ENCODE results near the gene GSTM2.
"Not testable (repeated sequence)": the region's sequence is repeated elsewhere in the genome, so short reads cannot be mapped to it uniquely, and the experiment has no call there.

Gene GSTM2

GRCh38 chr1:109650609-109651008, 17.2 kb upstream of the GSTM2 start:
- no peak for DNase-seq

GRCh38 chr1:109652402-109652801, 15.5 kb upstream of the GSTM2 start:
- DNase-seq = no peak

DNA sequence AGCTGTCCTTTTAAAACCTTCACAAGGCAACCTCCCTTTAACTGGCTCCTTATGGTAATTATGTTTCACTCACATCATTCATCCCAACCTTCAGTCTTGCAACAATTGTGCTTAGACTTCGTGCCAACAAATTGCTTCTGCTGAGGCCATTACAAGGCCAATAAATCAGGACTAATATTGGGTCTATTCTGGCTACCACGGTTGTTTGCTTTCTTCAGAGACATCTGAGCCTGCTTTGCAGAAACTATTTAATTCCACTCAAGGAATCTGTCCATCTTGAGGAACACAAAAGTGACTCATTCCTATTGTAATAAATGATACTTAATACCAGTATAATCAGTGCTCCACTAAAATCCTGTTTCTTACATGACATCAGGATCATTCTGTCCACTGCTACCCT, 14.6 kb upstream of the GSTM2 start:
- DNase-seq = no peak

- DNase-seq = no peak
Observed at GRCh38 chr1:109654519-109654918, 13.3 kb upstream of the GSTM2 start.

DNA sequence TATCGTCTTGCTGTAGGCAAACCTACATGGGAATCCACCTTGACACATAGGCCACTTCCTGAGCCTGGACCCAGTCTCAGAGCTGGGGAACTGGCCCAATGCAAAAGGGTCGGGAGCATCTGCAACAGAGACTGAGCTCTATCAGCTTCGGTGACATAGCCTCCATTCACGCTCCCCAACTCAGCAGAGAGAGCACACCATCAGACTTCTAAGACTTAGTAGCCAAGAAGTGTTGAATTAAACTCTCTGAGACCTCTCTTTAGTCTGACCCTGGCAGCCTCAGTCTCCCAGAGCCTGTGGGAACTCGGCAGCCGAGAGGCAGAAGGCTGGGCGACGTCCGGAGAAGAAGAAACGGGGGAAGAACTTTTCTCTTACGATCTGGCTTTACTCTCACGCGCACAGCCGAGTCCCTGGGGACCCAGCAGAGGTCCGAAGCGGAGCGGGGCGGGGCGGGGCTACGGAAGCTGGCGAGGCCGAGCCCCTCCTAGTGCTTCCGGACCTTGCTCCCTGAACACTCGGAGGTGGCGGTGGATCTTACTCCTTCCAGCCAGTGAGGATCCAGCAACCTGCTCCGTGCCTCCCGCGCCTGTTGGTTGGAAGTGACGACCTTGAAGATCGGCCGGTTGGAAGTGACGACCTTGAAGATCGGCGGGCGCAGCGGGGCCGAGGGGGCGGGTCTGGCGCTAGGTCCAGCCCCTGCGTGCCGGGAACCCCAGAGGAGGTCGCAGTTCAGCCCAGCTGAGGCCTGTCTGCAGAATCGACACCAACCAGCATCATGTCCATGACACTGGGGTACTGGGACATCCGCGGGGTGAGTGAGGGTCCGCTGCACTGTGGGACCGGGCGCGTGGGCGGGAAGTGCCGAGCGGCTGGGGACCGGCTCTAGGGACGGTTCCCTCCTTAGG, 12.0 kb upstream of the GSTM2 start, which contains the start of gene GSTM4:
GSTM4 (plus strand) TSS at position 485 of the 905 bp plus-strand sequence; CDS start at position 776, 291 bp downstream.
- DNase-seq = no peak

- no peak for DNase-seq
Observed at GRCh38 chr1:109657395-109657794, 10.5 kb upstream of the GSTM2 start.

DNA sequence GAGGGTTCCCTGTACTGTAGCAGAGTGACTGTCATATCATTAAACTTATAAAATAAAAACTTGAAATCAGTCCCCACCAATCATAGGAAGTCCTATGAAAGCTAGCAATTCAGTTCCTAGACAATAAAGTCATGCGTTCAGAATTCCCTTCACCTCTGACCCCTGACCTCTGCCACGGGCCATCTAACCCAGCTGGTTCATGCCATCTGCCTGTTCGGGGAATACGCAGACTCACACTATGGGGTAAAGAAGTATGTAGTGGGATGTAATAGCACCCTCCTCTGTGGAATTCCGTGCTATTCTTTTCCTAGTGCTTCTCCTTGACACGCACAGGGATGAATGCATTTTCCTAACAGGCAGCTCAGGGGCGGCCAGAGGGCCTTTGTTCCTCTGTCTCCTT, 9.9 kb upstream of the GSTM2 start:
- DNase-seq = no peak

DNA sequence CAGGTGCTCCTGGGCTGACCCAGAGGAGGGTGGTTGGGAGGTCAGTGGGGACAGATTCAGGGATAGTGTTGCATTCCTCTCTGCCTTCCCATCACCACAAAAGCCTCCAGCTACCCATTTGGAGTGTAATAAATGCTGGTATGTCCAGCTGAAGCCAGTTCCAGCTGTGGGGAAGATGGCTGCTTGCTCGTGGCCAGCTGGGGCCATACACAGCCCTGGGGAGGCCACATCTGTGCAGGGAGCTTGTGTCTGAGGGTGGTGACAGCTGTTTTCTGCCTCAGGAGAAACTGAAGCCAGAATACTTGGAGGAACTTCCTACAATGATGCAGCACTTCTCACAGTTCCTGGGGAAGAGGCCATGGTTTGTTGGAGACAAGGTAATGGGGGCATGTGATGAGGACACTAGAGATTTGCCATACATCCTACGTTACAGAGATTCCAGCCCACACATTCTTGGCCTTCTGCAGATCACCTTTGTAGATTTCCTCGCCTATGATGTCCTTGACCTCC, 9.3 kb upstream of the GSTM2 start:
- DNase-seq = no peak

DNA sequence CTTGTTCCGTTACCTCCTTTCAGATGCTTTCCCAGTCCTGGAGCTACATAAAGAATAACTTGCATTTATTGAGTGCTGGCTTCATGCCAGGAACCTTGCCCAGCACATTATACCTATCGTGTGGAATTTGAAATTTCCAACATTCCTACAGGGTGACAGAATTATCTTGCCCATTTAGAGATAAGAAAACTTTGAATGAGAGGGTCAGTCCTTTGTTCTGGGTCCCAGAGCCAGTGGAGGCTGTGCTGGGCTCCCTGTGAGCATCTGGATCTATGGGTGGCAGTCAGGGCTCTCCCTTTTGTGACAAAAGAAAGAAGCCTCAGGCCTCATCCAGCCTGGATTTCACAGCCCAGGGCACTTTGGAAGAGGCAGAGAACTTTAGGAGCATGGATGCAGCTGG, 8.7 kb upstream of the GSTM2 start:
- no peak for DNase-seq

GRCh38 chr1:109659997-109660690, 7.7 kb upstream of the GSTM2 start:
- DNase-seq = no peak

- DNase-seq = not testable (repeated sequence)
Observed at GRCh38 chr1:109660691-109661026, 7.2 kb upstream of the GSTM2 start.

DNA sequence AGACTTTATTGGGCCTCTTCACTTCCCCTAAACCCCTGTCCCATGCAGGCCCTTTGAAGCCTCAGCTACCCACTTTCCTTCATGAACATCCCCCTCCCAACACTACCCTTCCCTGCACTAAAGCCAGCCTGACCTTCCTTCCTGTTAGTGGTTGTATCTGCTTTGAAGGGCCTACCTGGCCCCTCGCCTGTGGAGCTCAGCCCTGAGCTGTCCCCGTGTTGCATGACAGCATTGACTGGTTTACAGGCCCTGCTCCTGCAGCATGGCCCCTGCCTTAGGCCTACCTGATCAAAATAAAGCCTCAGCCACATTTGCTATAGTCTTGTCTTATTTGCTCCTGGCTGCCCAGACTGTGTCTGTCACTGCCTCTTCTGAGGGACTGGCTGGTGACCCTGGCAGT, 6.5 kb upstream of the GSTM2 start:
- no peak for DNase-seq

DNA sequence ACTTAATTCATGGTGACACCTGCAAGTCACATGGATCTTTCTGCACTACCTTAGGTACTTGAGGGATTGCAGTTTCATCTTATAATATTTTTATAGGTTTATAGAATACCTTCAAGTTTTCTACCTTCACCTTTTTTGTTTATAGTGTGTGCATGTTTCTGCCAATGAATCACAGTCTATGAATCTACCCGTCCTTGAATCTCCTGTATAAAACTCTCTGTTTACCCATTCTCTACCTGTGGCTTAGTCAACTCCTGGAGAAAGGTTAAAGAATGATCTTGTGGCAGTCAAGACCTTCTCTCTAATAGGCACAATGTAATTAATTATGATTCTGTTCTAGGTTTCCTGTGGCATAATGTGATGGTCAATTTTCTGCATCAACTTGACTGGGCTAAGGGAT, 3.2 kb upstream of the GSTM2 start:
- no peak for DNase-seq

DNA sequence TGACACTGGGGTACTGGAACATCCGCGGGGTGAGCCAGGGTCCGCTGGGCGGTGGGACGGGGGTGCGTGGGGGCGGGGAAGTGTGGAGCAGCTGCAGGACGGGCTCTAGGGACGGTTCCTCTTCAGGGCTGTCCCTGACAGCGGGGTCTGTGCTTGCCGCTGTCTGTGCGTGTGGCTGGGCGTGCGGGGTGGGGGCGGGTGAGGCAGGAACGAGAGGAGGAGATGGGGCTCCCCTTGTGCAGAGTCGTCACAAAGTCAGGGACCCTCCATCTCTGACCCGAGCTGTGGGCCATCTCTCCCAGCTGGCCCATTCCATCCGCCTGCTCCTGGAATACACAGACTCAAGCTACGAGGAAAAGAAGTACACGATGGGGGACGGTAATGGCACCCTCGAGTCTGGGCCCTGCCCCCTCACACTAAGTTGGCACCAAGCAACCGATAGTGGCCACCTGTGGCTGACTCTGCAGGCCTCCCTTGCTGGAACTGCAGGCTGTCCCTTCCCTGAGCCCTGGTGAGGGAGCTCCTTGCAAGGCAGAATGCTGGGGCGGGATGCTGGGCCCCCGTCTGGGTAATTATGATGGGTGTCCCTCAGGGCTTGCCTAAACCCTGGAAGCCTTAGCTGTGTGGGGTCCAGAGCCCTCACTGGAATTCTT, 392 bp downstream of the GSTM2 start:
- no peak for DNase-seq

DNA sequence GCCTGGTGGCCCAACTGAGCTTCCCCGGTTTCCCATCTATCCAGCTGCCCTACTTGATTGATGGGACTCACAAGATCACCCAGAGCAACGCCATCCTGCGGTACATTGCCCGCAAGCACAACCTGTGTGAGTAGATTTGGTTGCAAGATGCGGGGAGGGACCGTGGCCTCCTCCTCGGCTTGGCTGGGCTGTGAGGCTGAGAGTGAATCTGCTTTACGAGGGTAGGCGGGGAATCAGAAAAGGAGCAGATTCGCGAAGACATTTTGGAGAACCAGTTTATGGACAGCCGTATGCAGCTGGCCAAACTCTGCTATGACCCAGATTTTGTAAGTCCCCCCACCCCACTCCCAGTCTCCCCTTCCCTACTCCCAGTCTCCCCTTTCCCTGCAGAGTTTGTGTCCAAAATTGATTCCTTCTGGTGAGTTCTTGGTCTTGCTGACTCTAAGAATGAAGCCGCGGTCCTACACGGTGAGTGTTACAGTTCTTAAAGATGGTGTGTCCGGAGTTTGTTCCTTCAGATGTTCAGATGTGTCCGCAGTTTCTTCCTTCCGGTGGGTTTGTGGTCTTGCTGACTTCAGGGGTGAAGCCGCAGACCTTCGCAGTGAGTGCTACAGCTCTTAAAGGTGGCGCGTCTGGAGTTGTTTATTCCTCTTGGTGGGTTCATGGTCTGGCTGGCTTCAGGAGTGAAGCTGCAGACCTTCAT, 1.5 kb downstream of the GSTM2 start:
- DNase-seq = no peak

GRCh38 chr1:109669949-109670302, 2.1 kb downstream of the GSTM2 start:
- not testable (repeated sequence) for DNase-seq

DNA sequence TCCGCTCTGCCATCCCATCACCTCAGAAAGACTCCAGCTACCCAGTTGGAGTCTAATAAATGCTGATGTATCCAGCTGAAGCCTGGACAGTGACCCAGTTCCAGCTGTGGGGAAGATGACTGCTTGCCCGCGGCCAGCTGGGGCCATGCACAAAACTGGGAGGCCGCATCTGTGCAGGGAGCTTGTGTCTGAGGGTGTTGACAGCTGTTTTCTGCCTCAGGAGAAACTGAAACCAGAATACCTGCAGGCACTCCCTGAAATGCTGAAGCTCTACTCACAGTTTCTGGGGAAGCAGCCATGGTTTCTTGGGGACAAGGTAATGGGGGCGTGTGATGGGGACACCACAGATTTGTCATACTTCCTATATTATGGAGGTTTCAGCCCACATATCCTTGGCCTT, 3.2 kb downstream of the GSTM2 start:
- no peak for DNase-seq

- DNase-seq = not testable (repeated sequence)
Observed at GRCh38 chr1:109673861-109674260, 6.0 kb downstream of the GSTM2 start.

DNA sequence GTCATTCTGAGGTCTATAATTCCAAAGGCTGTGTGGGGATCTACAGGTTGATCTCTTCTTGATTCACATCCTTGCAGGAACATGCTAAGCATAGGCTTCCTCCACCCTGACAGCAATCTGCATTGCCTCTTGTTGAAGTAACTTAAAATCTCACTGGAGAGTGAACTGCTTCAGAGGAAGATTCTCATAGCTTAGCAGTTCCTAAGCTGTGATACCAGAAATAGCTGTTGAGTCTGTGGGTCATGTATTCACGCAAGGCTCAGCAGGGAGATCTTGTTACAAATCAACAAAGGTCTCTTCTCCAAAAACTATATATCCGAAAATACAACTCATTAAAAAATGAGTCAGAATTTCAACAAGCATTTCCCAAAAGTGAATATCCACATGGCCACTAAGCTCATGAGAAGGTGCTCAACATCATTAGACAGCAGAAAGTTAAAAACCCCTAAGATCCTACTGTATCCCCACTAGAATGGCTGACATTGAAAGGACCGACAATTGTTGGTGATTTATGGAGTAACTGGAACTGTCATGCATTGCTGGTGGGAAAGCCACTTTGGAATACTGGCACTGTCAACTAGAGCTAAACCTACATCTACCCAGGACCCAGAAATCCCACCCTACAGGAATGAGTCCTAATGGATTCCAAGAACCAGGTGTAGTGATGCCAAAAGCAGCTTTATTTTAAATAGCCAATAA, 9.0 kb downstream of the GSTM2 start:
- DNase-seq = not testable (repeated sequence)

DNA sequence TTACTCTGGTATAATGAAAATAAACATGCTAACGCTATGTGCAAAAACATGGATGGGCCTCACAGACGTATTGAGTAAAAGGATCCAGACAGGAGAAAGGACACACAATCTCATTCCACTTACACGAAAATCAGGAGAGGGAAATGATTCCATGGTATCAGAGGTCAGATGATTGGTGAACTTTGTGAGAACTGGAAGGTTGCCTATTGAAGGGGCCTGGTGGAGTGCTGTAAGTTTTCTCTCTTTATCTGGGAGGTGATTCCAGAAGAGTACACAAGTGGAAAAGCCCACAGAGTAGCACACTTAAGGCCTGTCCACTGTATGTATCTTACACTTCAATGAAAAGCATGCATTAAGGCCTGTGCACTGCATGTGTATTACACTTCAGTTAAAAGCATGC, 9.6 kb downstream of the GSTM2 start:
- no peak for DNase-seq

DNA sequence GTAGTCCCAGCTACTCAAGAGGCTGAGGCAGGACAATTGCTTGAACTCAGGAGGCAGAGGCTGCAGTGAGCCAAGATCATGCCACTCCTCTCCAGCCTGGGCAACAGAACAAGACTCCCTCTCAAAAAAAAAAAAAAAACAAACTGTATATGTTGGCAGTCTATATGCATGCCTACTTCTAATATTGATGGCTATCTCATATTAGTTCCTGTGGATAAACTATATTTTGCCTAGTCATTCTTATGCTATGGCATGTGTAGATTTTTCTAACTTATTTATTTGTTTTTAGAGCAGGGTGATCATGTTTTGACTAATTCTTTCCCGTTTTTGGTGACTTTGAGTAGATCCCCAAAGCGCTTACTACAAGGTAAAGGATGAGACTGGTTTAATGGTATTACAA, 10.8 kb downstream of the GSTM2 start:
- DNase-seq = not testable (repeated sequence)

GRCh38 chr1:109684777-109685176, 16.9 kb downstream of the GSTM2 start:
- DNase-seq = not testable (repeated sequence)
